IMR-90 (cell line): ENCODE results near the gene LTO1. TPM values are rescaled to one million over a fixed set of nuclear protein-coding genes. Genes with fewer than 3 reads are reported as not detected.

Experiments used
- ATAC-seq: fragments of 200-7000 bp; cut with Tn5 transposase; 2 replicates; pipeline ENCODE4 v1.9.1; 2020; ENCODE audit warnings: low read depth, mild to moderate bottlenecking, moderate library complexity
- BruUV-seq: library from RNA; stranded (reverse); fragments of 400-500 nt; replicated peaks from 2 replicates; lab custom pipeline; 2021; lab: Mats Ljungman, UMichigan
- CTCF ChIA-PET: fragments of 300-600 bp; formaldehyde crosslinking; extraction: SDS; loops from one replicate; lab custom pipeline; 2021; ENCODE audit warnings: antibody characterized with exemption; lab: Yijun Ruan, JAX
- POLR2A ChIA-PET: fragments of 300-600 bp; sonication (Branson Sonifier 250); formaldehyde crosslinking; loops from one replicate; lab custom pipeline; 2022; ENCODE audit warnings: antibody characterized with exemption; ENCODE audit not compliant: unreplicated experiment; lab: Charles Lee
- DNase-seq: peaks from one replicate; pipeline ENCODE4 v3.0.0; 2013
- H2AFZ ChIP-seq: replicated peaks from 2 replicates; pipeline ENCODE3; 2013; ENCODE audit warnings: low read length, mild to moderate bottlenecking; ENCODE audit not compliant: poor library complexity
- H2AK5ac ChIP-seq: 2 replicates; pipeline ENCODE4 v1.6.1; 2013; ENCODE audit warnings: low read depth, low read length, inconsistent platforms
- H2AK9ac ChIP-seq: replicated peaks from 2 replicates; pipeline ENCODE3; 2013; ENCODE audit warnings: mild to moderate bottlenecking, low read depth, low read length, moderate library complexity; ENCODE audit not compliant: poor library complexity
- H2BK120ac ChIP-seq: 2 replicates; pipeline ENCODE4 v1.6.1; 2013; ENCODE audit warnings: low read depth, low read length, inconsistent platforms
- H2BK15ac ChIP-seq: 3 replicates; pipeline ENCODE4 v1.6.1; 2013; ENCODE audit warnings: low read depth, low read length, inconsistent platforms
- H2BK20ac ChIP-seq: 2 replicates; pipeline ENCODE4 v1.6.1; 2013; ENCODE audit warnings: low read depth, mild to moderate bottlenecking, inconsistent platforms, low read length, moderate library complexity
- H2BK5ac ChIP-seq: 2 replicates; pipeline ENCODE4 v1.6.1; 2013; ENCODE audit warnings: mild to moderate bottlenecking, low read depth, low read length, inconsistent platforms; ENCODE audit not compliant: poor library complexity, severe bottlenecking
- H3K14ac ChIP-seq: replicated peaks from 2 replicates; pipeline ENCODE4 v1.6.1; 2013; ENCODE audit warnings: low read depth, low read length, inconsistent platforms
- H3K18ac ChIP-seq: 2 replicates; pipeline ENCODE4 v1.6.1; 2013; ENCODE audit warnings: low read depth, low read length, control low read depth
- H3K23ac ChIP-seq: 2 replicates; pipeline ENCODE4 v1.6.1; 2013; ENCODE audit warnings: low read depth, low read length, inconsistent platforms
- H3K27ac ChIP-seq: 2 replicates; pipeline ENCODE4 v1.5.1; 2013; ENCODE audit warnings: mild to moderate bottlenecking, control low read depth, low read length; ENCODE audit not compliant: insufficient read depth
- H3K27me3 ChIP-seq: 2 replicates; pipeline ENCODE4 v1.6.1; 2013; ENCODE audit warnings: low read length; ENCODE audit not compliant: control insufficient read depth, insufficient read depth
- H3K36me3 ChIP-seq: 2 replicates; pipeline ENCODE4 v1.6.1; 2013; ENCODE audit warnings: low read length, mixed read lengths; ENCODE audit not compliant: control insufficient read depth, insufficient read depth
- H3K4ac ChIP-seq: 2 replicates; pipeline ENCODE4 v1.6.1; 2013; ENCODE audit warnings: low read depth, low read length, inconsistent platforms
- H3K4me1 ChIP-seq: 2 replicates; pipeline ENCODE4 v1.6.1; 2013; ENCODE audit warnings: low read length, mixed read lengths; ENCODE audit not compliant: control insufficient read depth, insufficient read depth
- H3K4me2 ChIP-seq: 2 replicates; pipeline ENCODE4 v1.6.1; 2013; ENCODE audit warnings: low read depth, mild to moderate bottlenecking, control low read depth, low read length, moderate library complexity
- H3K4me3 ChIP-seq: 2 replicates; pipeline ENCODE4 v1.5.1; 2013; ENCODE audit warnings: low read depth, mild to moderate bottlenecking, control low read depth, low read length, moderate library complexity; ENCODE audit not compliant: insufficient read depth
- H3K56ac ChIP-seq: 2 replicates; pipeline ENCODE4 v1.6.1; 2013; ENCODE audit warnings: low read length, inconsistent platforms; ENCODE audit not compliant: insufficient read depth; ENCODE audit errors: extremely low read depth
- H3K79me1 ChIP-seq, 2 experiments: 2 replicates each; pipeline ENCODE4 v1.6.1; 2013; ENCODE audit warnings: low read length in 2 of 2, inconsistent platforms in 1 of 2, low read depth in 1 of 2
- H3K9ac ChIP-seq: 2 replicates; pipeline ENCODE4 v1.6.1; 2013; ENCODE audit warnings: low read depth, low read length, control low read depth
- H3K9me1 ChIP-seq: 2 replicates; pipeline ENCODE4 v1.6.1; 2013; ENCODE audit warnings: low read length, inconsistent platforms; ENCODE audit not compliant: insufficient read depth
- H3K9me3 ChIP-seq: 2 replicates; pipeline ENCODE4 v1.6.1; 2013; ENCODE audit warnings: low read length; ENCODE audit not compliant: control insufficient read depth, insufficient read depth
- H4K20me1 ChIP-seq: 2 replicates; pipeline ENCODE4 v1.6.1; 2013; ENCODE audit warnings: low read length, inconsistent platforms; ENCODE audit not compliant: insufficient read depth
- H4K5ac ChIP-seq: 2 replicates; pipeline ENCODE4 v1.6.1; 2013; ENCODE audit warnings: mild to moderate bottlenecking, low read depth, low read length, control low read depth
- H4K8ac ChIP-seq, 2 experiments: 2 replicates each; pipeline ENCODE4 v1.6.1; 2013; ENCODE audit warnings: low read depth in 2 of 2, low read length in 2 of 2, control low read depth in 1 of 2, inconsistent platforms in 1 of 2
- H4K91ac ChIP-seq: 2 replicates; pipeline ENCODE4 v1.6.1; 2013; ENCODE audit warnings: low read depth, low read length, inconsistent platforms; ENCODE audit not compliant: insufficient read depth
- BHLHE40 ChIP-seq: fragments of 150-350 bp; IDR thresholded peaks from 2 replicates; pipeline ENCODE4 v1.6.1; 2016; ENCODE audit warnings: mild to moderate bottlenecking, low read depth, low read length
- CEBPB ChIP-seq: IDR thresholded peaks from 2 replicates; pipeline ENCODE4 v1.6.1; 2012; ENCODE audit warnings: low read depth, low read length, improper control_type of control experiment
- CHD1 ChIP-seq: IDR thresholded peaks from 2 replicates; pipeline ENCODE4 v1.6.1; 2012; ENCODE audit warnings: low read depth, low read length, improper control_type of control experiment
- CTCF ChIP-seq: conservative IDR thresholded peaks from 2 replicates; pipeline ENCODE4 v1.5.1; 2012; ENCODE audit warnings: mild to moderate bottlenecking, low read depth, low read length, improper control_type of control experiment
- FOS ChIP-seq: fragments of 150-350 bp; IDR thresholded peaks from 2 replicates; pipeline ENCODE4 v1.6.1; 2016; ENCODE audit warnings: low read depth, low read length
- MAFK ChIP-seq: IDR thresholded peaks from 2 replicates; pipeline ENCODE4 v1.6.1; 2012; ENCODE audit warnings: low read depth, low read length, improper control_type of control experiment
- MAZ ChIP-seq: IDR thresholded peaks from 2 replicates; pipeline ENCODE4 v1.6.1; 2012; ENCODE audit warnings: low read depth, mild to moderate bottlenecking, low read length, improper control_type of control experiment, moderate library complexity, borderline replicate concordance
- MXI1 ChIP-seq: IDR thresholded peaks from 2 replicates; pipeline ENCODE4 v1.6.1; 2012; ENCODE audit warnings: low read depth, mild to moderate bottlenecking, low read length, moderate library complexity, borderline replicate concordance
- NFE2L2 ChIP-seq: fragments of 150-350 bp; IDR thresholded peaks from 2 replicates; pipeline ENCODE4 v1.6.1; 2016; ENCODE audit warnings: low read depth, mild to moderate bottlenecking, low read length
- POLR2A ChIP-seq: IDR thresholded peaks from 2 replicates; pipeline ENCODE4 v1.6.1; 2012; ENCODE audit warnings: mild to moderate bottlenecking, low read depth, low read length
- RAD21 ChIP-seq: IDR thresholded peaks from 2 replicates; pipeline ENCODE4 v1.6.1; 2012; ENCODE audit warnings: low read length, improper control_type of control experiment
- RCOR1 ChIP-seq: IDR thresholded peaks from 2 replicates; pipeline ENCODE4 v1.6.1; 2012; ENCODE audit warnings: mild to moderate bottlenecking, low read length, improper control_type of control experiment; ENCODE audit not compliant: insufficient replicate concordance
- RFX5 ChIP-seq: IDR thresholded peaks from 2 replicates; pipeline ENCODE4 v1.8.0; 2012; ENCODE audit warnings: low read depth, mild to moderate bottlenecking, low read length, moderate library complexity
- SMC3 ChIP-seq: fragments of 150-350 bp; IDR thresholded peaks from 2 replicates; pipeline ENCODE4 v1.6.1; 2016; ENCODE audit warnings: low read depth, mild to moderate bottlenecking, antibody characterized with exemption, low read length, moderate library complexity
- USF2 ChIP-seq: fragments of 150-350 bp; IDR thresholded peaks from 2 replicates; pipeline ENCODE4 v1.6.1; 2017; ENCODE audit warnings: mild to moderate bottlenecking, antibody characterized with exemption, low read length, low read depth
- WGBS, 2 experiments: methylation state at CpG; one replicate each; pipeline versions ENCODE4 v1.1.5 to v1.1.7; 2013; ENCODE audit warnings: missing lambda C conversion rate in 2 of 2; ENCODE audit not compliant: insufficient read length in 1 of 2; ENCODE audit errors: extremely low coverage in 2 of 2; 5-methylcytosine and 5-hydroxymethylcytosine counted together
- dilution Hi-C: fragments of 300-500 bp; cut with HindIII; formaldehyde crosslinking; loops from one replicate; pipeline ENCODE4 v1.14.3; 2018; ENCODE audit warnings: low sequenced_read_pairs; ENCODE audit not compliant: unreplicated experiment
- in situ Hi-C: fragments of 300-500 bp; cut with MboI; formaldehyde crosslinking; loops from 3 replicates; pipeline ENCODE4 v1.14.3; 2019; ENCODE audit warnings: low sequenced_read_pairs, inconsistent platforms, mixed read lengths
- intact Hi-C: fragments of 100-400 bp; cut with micrococcal nuclease; formaldehyde crosslinking; loops from 2 replicates; pipeline ENCODE4 v1.10.0; 2022
- polyA plus RNA-seq, 3 experiments: library from polyadenylated mRNA; depleted of rRNA; stranded (reverse); fragments of >200 nt; gene quantifications; 2 replicates each; pipeline ENCODE4 v1.2.3, GENCODE V29; 2012; ENCODE audit warnings: low replicate concordance in 1 of 3
- total RNA-seq: library from RNA; depleted of rRNA; stranded (reverse); fragments of >200 nt; gene quantifications from 2 replicates; pipeline ENCODE4 v1.2.3, GENCODE V29; 2012
- TF ChIP-seq, protein P1 (sequence below): fragments of 150-350 bp; IDR thresholded peaks from 2 replicates; pipeline ENCODE4 v1.6.1; 2016; ENCODE audit warnings: low read depth, mild to moderate bottlenecking, low read length, moderate library complexity, borderline replicate concordance

LTO1 gene
- total and polyA plus RNA-seq, 2 of the 4 experiments (the other 2 are of a cell fraction): 8.2 to 23.5 TPM

GRCh38 chr11:69618237-69618636 is 56.9 kb downstream of the LTO1 start:
- H3K36me3 ChIP-seq: no peaks in the 10 kb centered on the region
- no peak overlapping the region for H3K27ac ChIP-seq
- H3K9me1 ChIP-seq: 0 out of 2 replicates have a peak, but pooled peaks cover 3% of the 10 kb centered on the region
- H3K27me3 ChIP-seq: no peaks in the 10 kb centered on the region; the same call in 1 of the 2 replicates
- H3K79me1 ChIP-seq: no peaks in the 10 kb centered on the region
- no peak overlapping the region for H3K4ac ChIP-seq
- dilution Hi-C loops: no loop called here
- ATAC-seq (no peak), DNase-seq (no peak)
- no peak overlapping the region for H4K8ac ChIP-seq
- BruUV-seq: no TSS peak
- ChIA-PET CTCF (no interaction called here), POLR2A (no interaction called here)
- in situ Hi-C loops: no loop called here
- intact Hi-C loops: no loop called here
- H2BK5ac ChIP-seq: no peak overlapping the region
- H3K9me3 ChIP-seq: no peaks in the 10 kb centered on the region
- H2AK5ac ChIP-seq: no peak overlapping the region
- H2BK120ac ChIP-seq: no peak overlapping the region
- no peak overlapping the region for H2AK9ac ChIP-seq
- WGBS, 2 experiments: 66% methylated on average over 4 of the region's 8 CpGs; no CpG with 5 or more reads in 1 of the 2 experiments
- no peak overlapping the region for H3K23ac ChIP-seq
- no peak overlapping the region for H4K5ac ChIP-seq
- H3K4me2 ChIP-seq: no peak overlapping the region
- H3K14ac ChIP-seq: no peak overlapping the region
- H2AFZ ChIP-seq: no peak overlapping the region
- H4K91ac ChIP-seq: no peak overlapping the region
- H2BK20ac ChIP-seq: no peak overlapping the region
- no peak overlapping the region for H3K56ac ChIP-seq
- no peak overlapping the region for H3K9ac ChIP-seq
- H3K4me3 ChIP-seq: no peak overlapping the region
- no peaks in the 10 kb centered on the region for H3K4me1 ChIP-seq
- H4K20me1 ChIP-seq: no peaks in the 10 kb centered on the region
- no peak overlapping the region for H3K18ac ChIP-seq
- no peak overlapping the region for H2BK15ac ChIP-seq
- TF ChIP-seq RCOR1 (no peak), RFX5 (no peak), BHLHE40 (no peak), RAD21 (no peak), MAFK (no peak), CEBPB (no peak), POLR2A (no peak), FOS (no peak), CHD1 (no peak), MAZ (no peak), USF2 (no peak), SMC3 (no peak), MXI1 (no peak), NFE2L2 (no peak), CTCF (no peak)
- TF ChIP-seq, protein P1, sequence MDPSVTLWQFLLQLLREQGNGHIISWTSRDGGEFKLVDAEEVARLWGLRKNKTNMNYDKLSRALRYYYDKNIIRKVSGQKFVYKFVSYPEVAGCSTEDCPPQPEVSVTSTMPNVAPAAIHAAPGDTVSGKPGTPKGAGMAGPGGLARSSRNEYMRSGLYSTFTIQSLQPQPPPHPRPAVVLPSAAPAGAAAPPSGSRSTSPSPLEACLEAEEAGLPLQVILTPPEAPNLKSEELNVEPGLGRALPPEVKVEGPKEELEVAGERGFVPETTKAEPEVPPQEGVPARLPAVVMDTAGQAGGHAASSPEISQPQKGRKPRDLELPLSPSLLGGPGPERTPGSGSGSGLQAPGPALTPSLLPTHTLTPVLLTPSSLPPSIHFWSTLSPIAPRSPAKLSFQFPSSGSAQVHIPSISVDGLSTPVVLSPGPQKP: no peak
